Panc1 (cell line): Measurements from ENCODE around the gene CDH9. TPM values are rescaled to one million over a fixed set of nuclear protein-coding genes. Genes with fewer than 3 reads are reported as not detected.

Experiments
- ATAC-seq: fragments of 200-7000 bp; cut with Tn5 transposase; 2 replicates; pipeline ENCODE4 v1.9.1; 2020; ENCODE audit warnings: mild to moderate bottlenecking, moderate library complexity
- BruUV-seq: library from RNA; stranded (reverse); fragments of 400-500 nt; replicated peaks from 2 replicates; lab custom pipeline; 2021; lab: Mats Ljungman, UMichigan
- CTCF ChIA-PET: fragments of 300-600 bp; sonication (Branson Sonifier 250); formaldehyde crosslinking; loops from one replicate; lab custom pipeline; 2022; ENCODE audit warnings: antibody characterized with exemption; lab: Charles Lee
- POLR2A ChIA-PET: fragments of 300-600 bp; sonication (Branson Sonifier 250); formaldehyde crosslinking; loops from one replicate; lab custom pipeline; 2022; ENCODE audit warnings: antibody characterized with exemption; lab: Charles Lee
- DNase-seq: peaks from one replicate; pipeline ENCODE4 v3.0.0-alpha.2; 2010; ENCODE audit warnings: low read depth, low spot score
- H3K27ac ChIP-seq: 2 replicates; pipeline ENCODE4 v1.5.1; 2011; ENCODE audit warnings: mild to moderate bottlenecking, low read length, inconsistent platforms
- H3K27me3 ChIP-seq: fragments of 200-500 bp; sonication (Bioruptor generic); 2 replicates; pipeline ENCODE4 v1.6.0; 2014; ENCODE audit warnings: low read length, inconsistent platforms; ENCODE audit not compliant: control insufficient read depth, insufficient read depth
- H3K36me3 ChIP-seq: fragments of 200-500 bp; sonication (Bioruptor generic); 2 replicates; pipeline ENCODE4 v1.5.1; 2014; ENCODE audit warnings: inconsistent platforms, mild to moderate bottlenecking, low read length, moderate library complexity; ENCODE audit not compliant: control insufficient read depth, insufficient read depth
- H3K4me1 ChIP-seq: 2 replicates; pipeline ENCODE4 v1.5.1; 2011; ENCODE audit warnings: inconsistent platforms, mild to moderate bottlenecking, low read length, moderate library complexity; ENCODE audit not compliant: control insufficient read depth, insufficient read depth
- H3K4me3 ChIP-seq, 2 experiments: 2 replicates each; pipeline ENCODE4 v1.5.1; 2011 to 2012; ENCODE audit warnings: low read depth in 2 of 2, low read length in 2 of 2, mild to moderate bottlenecking in 2 of 2, inconsistent platforms in 1 of 2, moderate library complexity in 1 of 2
- H3K9me3 ChIP-seq: fragments of 200-500 bp; sonication (Bioruptor generic); 2 replicates; pipeline ENCODE4 v1.5.1; 2014; ENCODE audit warnings: low read depth, mild to moderate bottlenecking, inconsistent platforms, low read length, moderate library complexity; ENCODE audit not compliant: control insufficient read depth, insufficient read depth
- POLR2AphosphoS5 ChIP-seq: IDR thresholded peaks from 2 replicates; pipeline ENCODE4 v1.6.1; 2012; ENCODE audit warnings: mild to moderate bottlenecking, low read depth, low read length, moderate library complexity
- REST ChIP-seq, 2 experiments: IDR thresholded peaks; 2 replicates each; pipeline ENCODE4 v1.6.1; 2011 to 2012; ENCODE audit warnings: low read depth in 2 of 2, control low read depth in 1 of 2, low read length in 1 of 2, mild to moderate bottlenecking in 1 of 2, moderate library complexity in 1 of 2; ENCODE audit not compliant: insufficient read depth in 1 of 2
- SIN3A ChIP-seq: IDR thresholded peaks from 2 replicates; pipeline ENCODE4 v1.6.1; 2012; ENCODE audit warnings: low read depth, mild to moderate bottlenecking, low read length, moderate library complexity, borderline replicate concordance; ENCODE audit not compliant: insufficient read depth
- TCF7L2 ChIP-seq: IDR thresholded peaks from 2 replicates; pipeline ENCODE4 v1.6.1; 2011; ENCODE audit warnings: mild to moderate bottlenecking, low read depth, low read length, inconsistent platforms
- in situ Hi-C: cut with HindIII; loops from 2 replicates; pipeline ENCODE4 v1.10.0; 2016; ENCODE audit warnings: low sequenced_read_pairs, low pct_unique_long_range_greater_than_20kb
- intact Hi-C: fragments of 100-400 bp; cut with micrococcal nuclease; formaldehyde crosslinking; loops from one replicate; pipeline ENCODE4 v1.10.0; 2022; ENCODE audit not compliant: unreplicated experiment
- total RNA-seq: library from RNA; stranded (reverse); gene quantifications from one replicate; pipeline ENCODE4 v1.2.1, GENCODE V29; 2021; ENCODE audit not compliant: unreplicated experiment
- TF ChIP-seq, protein P1 (sequence below): fragments of 450-650 bp; IDR thresholded peaks from 2 replicates; pipeline ENCODE4 v1.5.1; 2017; ENCODE audit warnings: mild to moderate bottlenecking

CDH9 gene
- total RNA-seq, 1 experiment from 2014 or later: 0.10 TPM

- Histone ChIP-seq H3K4me3 (no peak overlapping the region), H3K27ac (no peak overlapping the region), H3K36me3 (no peaks in the 10 kb centered on the region), H3K9me3 (no peaks in the 10 kb centered on the region), H3K4me1 (no peaks in the 10 kb centered on the region), H3K27me3 (no peaks in the 10 kb centered on the region)
- in situ Hi-C loops: no loop called here
- ChIA-PET CTCF (no interaction called here), POLR2A (no interaction called here)
- DNase-seq (no peak), ATAC-seq (no peak)
- no TSS peak for BruUV-seq
- TF ChIP-seq, protein P1, sequence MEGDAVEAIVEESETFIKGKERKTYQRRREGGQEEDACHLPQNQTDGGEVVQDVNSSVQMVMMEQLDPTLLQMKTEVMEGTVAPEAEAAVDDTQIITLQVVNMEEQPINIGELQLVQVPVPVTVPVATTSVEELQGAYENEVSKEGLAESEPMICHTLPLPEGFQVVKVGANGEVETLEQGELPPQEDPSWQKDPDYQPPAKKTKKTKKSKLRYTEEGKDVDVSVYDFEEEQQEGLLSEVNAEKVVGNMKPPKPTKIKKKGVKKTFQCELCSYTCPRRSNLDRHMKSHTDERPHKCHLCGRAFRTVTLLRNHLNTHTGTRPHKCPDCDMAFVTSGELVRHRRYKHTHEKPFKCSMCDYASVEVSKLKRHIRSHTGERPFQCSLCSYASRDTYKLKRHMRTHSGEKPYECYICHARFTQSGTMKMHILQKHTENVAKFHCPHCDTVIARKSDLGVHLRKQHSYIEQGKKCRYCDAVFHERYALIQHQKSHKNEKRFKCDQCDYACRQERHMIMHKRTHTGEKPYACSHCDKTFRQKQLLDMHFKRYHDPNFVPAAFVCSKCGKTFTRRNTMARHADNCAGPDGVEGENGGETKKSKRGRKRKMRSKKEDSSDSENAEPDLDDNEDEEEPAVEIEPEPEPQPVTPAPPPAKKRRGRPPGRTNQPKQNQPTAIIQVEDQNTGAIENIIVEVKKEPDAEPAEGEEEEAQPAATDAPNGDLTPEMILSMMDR: no peak
- TF ChIP-seq SIN3A: no peak
- intact Hi-C loops: no loop called here
Observed at GRCh38 chr5:27062451-27062850, 24.1 kb upstream of the CDH9 start.

GRCh38 chr5:27048510-27048909 lies 10.1 kb upstream of the CDH9 start:
- POLR2A ChIA-PET: no interaction called here
- intact Hi-C loops: no loop called here
- no TSS peak for BruUV-seq

More at GRCh38 chr5:27048510-27048909, 10.1 kb upstream of the CDH9 start:
- DNase-seq (no peak), ATAC-seq (no peak)
- H3K9me3 ChIP-seq: no peaks in the 10 kb centered on the region
- in situ Hi-C loops: no loop called here
- no peak for TF ChIP-seq SIN3A
- no peak for TF ChIP-seq REST (IDR thresholded peaks at IDR 0.05; ENCODE audit: insufficient read depth in 1 of 2, low read depth in 2 of 2, low read length in 1 of 2)
- TF ChIP-seq POLR2AphosphoS5: no peak
- TF ChIP-seq, protein P1: no peak
- no peak for TF ChIP-seq TCF7L2
- H3K27me3 ChIP-seq: no peaks in the 10 kb centered on the region
- no peaks in the 10 kb centered on the region for H3K36me3 ChIP-seq
- no peak overlapping the region for H3K27ac ChIP-seq
- H3K4me1 ChIP-seq: no peaks in the 10 kb centered on the region
- H3K4me3 ChIP-seq: no peak overlapping the region
- CTCF ChIA-PET: no interaction called here
